Stimulated activated CD4-positive, alpha-beta T cell treated with anti-CD3 and anti-CD28 coated beads, Interleukin-4, amount 100 ng/mL, for 4 hours (primary cell): ENCODE data around the gene SYNE3.

ENCODE experiments used
- DNase-seq, 2 experiments: peaks; one replicate each; pipeline ENCODE4 v3.0.0-alpha.2; 2020

The SYNE3 gene

GRCh38 chr14:95469134-95469481 lies 47.3 kb downstream of the SYNE3 start:
- no peak for DNase-seq

- no peak for DNase-seq
These were observed 47.9 kb downstream of the SYNE3 start for GRCh38 chr14:95468448-95469133.

GRCh38 chr14:95467657-95468056 lies 48.8 kb downstream of the SYNE3 start:
- no peak for DNase-seq

GRCh38 chr14:95467232-95467631 lies 49.2 kb downstream of the SYNE3 start:
- no peak for DNase-seq
